ENCODE data around the gene SOS2.

The SOS2 gene

GRCh38 chr14:50212726-50213125 is 18.7 kb downstream of the SOS2 start:
- Histone ChIP-seq H4K5ac (ENCODE audit: low read length) (no peak overlapping the region), H3K4me3 (ENCODE audit: low read length) (no peak overlapping the region), H3K4ac (ENCODE audit: low read depth, low read length) (no peak overlapping the region), H3K27me3 (ENCODE audit: insufficient read depth, low read length, poor library complexity) (no peaks in the 10 kb centered on the region), H3K4me2 (ENCODE audit: low read length) (no peak overlapping the region), H3K79me2 (ENCODE audit: control insufficient read depth, insufficient read depth, low read length) (no peaks in the 10 kb centered on the region), H3K9ac (ENCODE audit: low read length) (no peak overlapping the region), H3K23ac (ENCODE audit: low read length) (no peak overlapping the region), H2BK120ac (ENCODE audit: low read depth, low read length) (no peak overlapping the region), H3K4me1 (ENCODE audit: control insufficient read depth, low read depth, low read length) (no peaks in the 10 kb centered on the region), H3K79me1 (ENCODE audit: low read length) (no peaks in the 10 kb centered on the region), H2AK5ac (ENCODE audit: low read length) (no peak overlapping the region), H3K18ac (ENCODE audit: low read length) (no peak overlapping the region), H3K36me3 (ENCODE audit: control insufficient read depth, insufficient read depth, low read length) (no peaks in the 10 kb centered on the region), H3K27ac (ENCODE audit: low read depth, low read length) (no peak overlapping the region), H2BK5ac (ENCODE audit: low read length) (no peak overlapping the region), H3K56ac (ENCODE audit: low read length) (no peak overlapping the region), H2BK15ac (replicated peaks; ENCODE audit: low read depth) (no peak overlapping the region), H4K8ac (ENCODE audit: low read depth, low read length) (no peak overlapping the region)
- no peak for DNase-seq
- WGBS (ENCODE audit: extremely low coverage, insufficient coverage, low lambda C conversion rate), result no CpG with 5 or more reads among the region's 3 CpGs

GRCh38 chr14:50210074-50210473 is 21.3 kb downstream of the SOS2 start:
- no peaks in the 10 kb centered on the region for H3K79me2 ChIP-seq (ENCODE audit: control insufficient read depth, insufficient read depth, low read length)
- H3K27me3 ChIP-seq (ENCODE audit: insufficient read depth, low read length, poor library complexity), result no peaks in the 10 kb centered on the region
- H3K4ac ChIP-seq (ENCODE audit: low read depth, low read length), result no peak overlapping the region
- H3K23ac ChIP-seq (ENCODE audit: low read length), result no peak overlapping the region
- no peak overlapping the region for H3K4me3 ChIP-seq (ENCODE audit: low read length)
- H4K5ac ChIP-seq (ENCODE audit: low read length), result no peak overlapping the region
- H4K8ac ChIP-seq (ENCODE audit: low read depth, low read length), result no peak overlapping the region
- H3K9ac ChIP-seq (ENCODE audit: low read length), result no peak overlapping the region
- H2AK5ac ChIP-seq (ENCODE audit: low read length), result no peak overlapping the region
- H3K4me1 ChIP-seq (ENCODE audit: control insufficient read depth, low read depth, low read length), result no peaks in the 10 kb centered on the region
- no peaks in the 10 kb centered on the region for H3K79me1 ChIP-seq (ENCODE audit: low read length)
- no peak overlapping the region for H3K27ac ChIP-seq (ENCODE audit: low read depth, low read length)
- no peak overlapping the region for H3K4me2 ChIP-seq (ENCODE audit: low read length)
- no peak overlapping the region for H2BK15ac ChIP-seq (replicated peaks; ENCODE audit: low read depth)
- no CpG with 5 or more reads among the region's 1 CpG for WGBS (ENCODE audit: extremely low coverage, insufficient coverage, low lambda C conversion rate)
- H3K56ac ChIP-seq (ENCODE audit: low read length), result no peak overlapping the region
- no peak overlapping the region for H3K18ac ChIP-seq (ENCODE audit: low read length)
- no peaks in the 10 kb centered on the region for H3K36me3 ChIP-seq (ENCODE audit: control insufficient read depth, insufficient read depth, low read length)
- no peak for DNase-seq
- H2BK120ac ChIP-seq (ENCODE audit: low read depth, low read length), result no peak overlapping the region
- H2BK5ac ChIP-seq (ENCODE audit: low read length), result no peak overlapping the region

- Histone ChIP-seq H3K23ac (ENCODE audit: low read length) (no peak overlapping the region), H4K8ac (ENCODE audit: low read depth, low read length) (no peak overlapping the region), H2BK15ac (replicated peaks; ENCODE audit: low read depth) (no peak overlapping the region), H3K27me3 (ENCODE audit: insufficient read depth, low read length, poor library complexity) (no peaks in the 10 kb centered on the region), H3K4ac (ENCODE audit: low read depth, low read length) (no peak overlapping the region), H3K4me2 (ENCODE audit: low read length) (no peak overlapping the region), H3K4me1 (ENCODE audit: control insufficient read depth, low read depth, low read length) (no peaks in the 10 kb centered on the region), H2BK120ac (ENCODE audit: low read depth, low read length) (no peak overlapping the region), H3K27ac (ENCODE audit: low read depth, low read length) (no peak overlapping the region), H4K5ac (ENCODE audit: low read length) (no peak overlapping the region), H3K18ac (ENCODE audit: low read length) (no peak overlapping the region), H3K36me3 (ENCODE audit: control insufficient read depth, insufficient read depth, low read length) (no peaks in the 10 kb centered on the region), H3K4me3 (ENCODE audit: low read length) (no peak overlapping the region), H3K9ac (ENCODE audit: low read length) (no peak overlapping the region), H3K79me2 (ENCODE audit: control insufficient read depth, insufficient read depth, low read length) (no peaks in the 10 kb centered on the region), H2BK5ac (ENCODE audit: low read length) (no peak overlapping the region), H3K79me1 (ENCODE audit: low read length) (no peaks in the 10 kb centered on the region), H3K56ac (ENCODE audit: low read length) (no peak overlapping the region), H2AK5ac (ENCODE audit: low read length) (no peak overlapping the region)
- WGBS (ENCODE audit: extremely low coverage, insufficient coverage, low lambda C conversion rate), result no CpG with 5 or more reads among the region's 2 CpGs
- DNase-seq, result no peak
Observed at GRCh38 chr14:50198499-50198898, 32.9 kb downstream of the SOS2 start.

- Histone ChIP-seq H3K23ac (ENCODE audit: low read length) (no peak overlapping the region), H3K18ac (ENCODE audit: low read length) (no peak overlapping the region), H4K8ac (ENCODE audit: low read depth, low read length) (no peak overlapping the region), H2AK5ac (ENCODE audit: low read length) (no peak overlapping the region), H3K4ac (ENCODE audit: low read depth, low read length) (no peak overlapping the region), H3K27ac (ENCODE audit: low read depth, low read length) (no peak overlapping the region), H3K27me3 (ENCODE audit: insufficient read depth, low read length, poor library complexity) (no peaks in the 10 kb centered on the region), H2BK15ac (replicated peaks; ENCODE audit: low read depth) (no peak overlapping the region), H3K79me1 (ENCODE audit: low read length) (no peaks in the 10 kb centered on the region), H3K56ac (ENCODE audit: low read length) (no peak overlapping the region), H3K4me1 (ENCODE audit: control insufficient read depth, low read depth, low read length) (no peaks in the 10 kb centered on the region), H4K5ac (ENCODE audit: low read length) (no peak overlapping the region), H2BK5ac (ENCODE audit: low read length) (no peak overlapping the region), H3K36me3 (ENCODE audit: control insufficient read depth, insufficient read depth, low read length) (no peaks in the 10 kb centered on the region), H3K4me2 (ENCODE audit: low read length) (no peak overlapping the region), H3K9ac (ENCODE audit: low read length) (no peak overlapping the region), H2BK120ac (ENCODE audit: low read depth, low read length) (no peak overlapping the region), H3K79me2 (ENCODE audit: control insufficient read depth, insufficient read depth, low read length) (no peaks in the 10 kb centered on the region), H3K4me3 (ENCODE audit: low read length) (no peak overlapping the region)
- WGBS (ENCODE audit: extremely low coverage, insufficient coverage, low lambda C conversion rate), result no CpG with 5 or more reads among the region's 1 CpG
- DNase-seq, result no peak
Observed at GRCh38 chr14:50191499-50191898, 39.9 kb downstream of the SOS2 start.

- Histone ChIP-seq H3K36me3 (ENCODE audit: control insufficient read depth, insufficient read depth, low read length) (no peaks in the 10 kb centered on the region), H3K4me2 (ENCODE audit: low read length) (no peak overlapping the region), H3K23ac (ENCODE audit: low read length) (no peak overlapping the region), H3K9ac (ENCODE audit: low read length) (no peak overlapping the region), H4K8ac (ENCODE audit: low read depth, low read length) (no peak overlapping the region), H3K18ac (ENCODE audit: low read length) (no peak overlapping the region), H2BK5ac (ENCODE audit: low read length) (no peak overlapping the region), H2BK15ac (replicated peaks; ENCODE audit: low read depth) (no peak overlapping the region), H3K4me3 (ENCODE audit: low read length) (no peak overlapping the region), H3K56ac (ENCODE audit: low read length) (no peak overlapping the region), H2AK5ac (ENCODE audit: low read length) (no peak overlapping the region), H3K27me3 (ENCODE audit: insufficient read depth, low read length, poor library complexity) (no peaks in the 10 kb centered on the region), H3K27ac (ENCODE audit: low read depth, low read length) (no peak overlapping the region), H3K79me1 (ENCODE audit: low read length) (no peaks in the 10 kb centered on the region), H4K5ac (ENCODE audit: low read length) (no peak overlapping the region), H3K4me1 (ENCODE audit: control insufficient read depth, low read depth, low read length) (no peaks in the 10 kb centered on the region), H3K79me2 (ENCODE audit: control insufficient read depth, insufficient read depth, low read length) (no peaks in the 10 kb centered on the region), H2BK120ac (ENCODE audit: low read depth, low read length) (no peak overlapping the region), H3K4ac (ENCODE audit: low read depth, low read length) (no peak overlapping the region)
- DNase-seq, result no peak
- no CpG with 5 or more reads among the region's 1 CpG for WGBS (ENCODE audit: extremely low coverage, insufficient coverage, low lambda C conversion rate)
Observed at GRCh38 chr14:50186107-50186506, 45.3 kb downstream of the SOS2 start.

- Histone ChIP-seq H3K23ac (ENCODE audit: low read length) (no peak overlapping the region), H3K36me3 (ENCODE audit: control insufficient read depth, insufficient read depth, low read length) (no peaks in the 10 kb centered on the region), H3K4ac (ENCODE audit: low read depth, low read length) (no peak overlapping the region), H3K56ac (ENCODE audit: low read length) (no peak overlapping the region), H3K79me1 (ENCODE audit: low read length) (no peaks in the 10 kb centered on the region), H3K79me2 (ENCODE audit: control insufficient read depth, insufficient read depth, low read length) (no peaks in the 10 kb centered on the region), H3K27ac (ENCODE audit: low read depth, low read length) (no peak overlapping the region), H2AK5ac (ENCODE audit: low read length) (no peak overlapping the region), H4K8ac (ENCODE audit: low read depth, low read length) (no peak overlapping the region), H3K9ac (ENCODE audit: low read length) (no peak overlapping the region), H3K27me3 (ENCODE audit: insufficient read depth, low read length, poor library complexity) (no peaks in the 10 kb centered on the region), H3K4me3 (ENCODE audit: low read length) (no peak overlapping the region), H4K5ac (ENCODE audit: low read length) (no peak overlapping the region), H3K4me1 (ENCODE audit: control insufficient read depth, low read depth, low read length) (no peaks in the 10 kb centered on the region), H3K4me2 (ENCODE audit: low read length) (no peak overlapping the region), H3K18ac (ENCODE audit: low read length) (no peak overlapping the region), H2BK120ac (ENCODE audit: low read depth, low read length) (no peak overlapping the region), H2BK5ac (ENCODE audit: low read length) (no peak overlapping the region), H2BK15ac (replicated peaks; ENCODE audit: low read depth) (no peak overlapping the region)
- no peak for DNase-seq
Observed at GRCh38 chr14:50173891-50174290, 57.5 kb downstream of the SOS2 start.
